ENCODE results near the gene GABBR1.
A peak's percentile ranks its signal among the peaks of the same experiment; 100 is the strongest.

GABBR1 gene

GRCh38 chr6:29554764-29555163, 78.2 kb downstream of the GABBR1 start:
- peaks cover 12% of the 10 kb centered on the region for H3K4me1 ChIP-seq (ENCODE audit: control insufficient read depth, insufficient read depth, low read length)
- ChIA-PET POLR2A (no interaction called here), CTCF (interaction anchor here (0.7 kb wide), 1 partner anchor 95 kb away, joined by 3 read pairs; no protein-coding TSS in a partner anchor)
- H3K36me3 ChIP-seq (ENCODE audit: control insufficient read depth in 2 of 2, insufficient read depth in 1 of 2, low read length in 2 of 2) = no peaks in the 10 kb centered on the region
- H3K4me3 ChIP-seq (ENCODE audit: low read depth, low read length) = no peak overlapping the region
- H3K27ac ChIP-seq (ENCODE audit: extremely low read depth, low read depth, low read length) = no peak overlapping the region
- no peaks in the 10 kb centered on the region for H3K9me3 ChIP-seq (ENCODE audit: control insufficient read depth, insufficient read depth, low read depth, low read length)
- TF ChIP-seq, protein P1, sequence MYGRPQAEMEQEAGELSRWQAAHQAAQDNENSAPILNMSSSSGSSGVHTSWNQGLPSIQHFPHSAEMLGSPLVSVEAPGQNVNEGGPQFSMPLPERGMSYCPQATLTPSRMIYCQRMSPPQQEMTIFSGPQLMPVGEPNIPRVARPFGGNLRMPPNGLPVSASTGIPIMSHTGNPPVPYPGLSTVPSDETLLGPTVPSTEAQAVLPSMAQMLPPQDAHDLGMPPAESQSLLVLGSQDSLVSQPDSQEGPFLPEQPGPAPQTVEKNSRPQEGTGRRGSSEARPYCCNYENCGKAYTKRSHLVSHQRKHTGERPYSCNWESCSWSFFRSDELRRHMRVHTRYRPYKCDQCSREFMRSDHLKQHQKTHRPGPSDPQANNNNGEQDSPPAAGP (tag by site-specific recombination; IDR thresholded peaks at IDR 0.05) = no peak
- TF ChIP-seq KLF7 (tag by site-specific recombination; IDR thresholded peaks at IDR 0.05; ENCODE audit: borderline replicate concordance) = no peak
- TF ChIP-seq, protein P2, sequence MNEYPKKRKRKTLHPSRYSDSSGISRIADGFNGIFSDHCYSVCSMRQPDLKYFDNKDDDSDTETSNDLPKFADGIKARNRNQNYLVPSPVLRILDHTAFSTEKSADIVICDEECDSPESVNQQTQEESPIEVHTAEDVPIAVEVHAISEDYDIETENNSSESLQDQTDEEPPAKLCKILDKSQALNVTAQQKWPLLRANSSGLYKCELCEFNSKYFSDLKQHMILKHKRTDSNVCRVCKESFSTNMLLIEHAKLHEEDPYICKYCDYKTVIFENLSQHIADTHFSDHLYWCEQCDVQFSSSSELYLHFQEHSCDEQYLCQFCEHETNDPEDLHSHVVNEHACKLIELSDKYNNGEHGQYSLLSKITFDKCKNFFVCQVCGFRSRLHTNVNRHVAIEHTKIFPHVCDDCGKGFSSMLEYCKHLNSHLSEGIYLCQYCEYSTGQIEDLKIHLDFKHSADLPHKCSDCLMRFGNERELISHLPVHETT (tag by site-specific recombination; IDR thresholded peaks at IDR 0.05) = no peak
- no peak for TF ChIP-seq SP2 (tag by site-specific recombination; IDR thresholded peaks at IDR 0.05)

GRCh38 chr6:29553268-29554057, 79.5 kb downstream of the GABBR1 start:
- ChIA-PET CTCF (interaction anchor here (0.6 kb wide), 2 partner anchors 56 to 122 kb away, joined by 3 to 4 read pairs; no protein-coding TSS in a partner anchor), POLR2A (no interaction called here)
- Histone ChIP-seq H3K4me3 (ENCODE audit: low read depth, low read length) (peak overlapping the region; percentile 44), H3K4me1 (ENCODE audit: control insufficient read depth, insufficient read depth, low read length) (peaks cover 12% of the 10 kb centered on the region), H3K27ac (ENCODE audit: extremely low read depth, low read depth, low read length) (peak overlapping the region; percentile 3; the same call in 1 of the 2 replicates), H3K9me3 (ENCODE audit: control insufficient read depth, insufficient read depth, low read depth, low read length) (no peaks in the 10 kb centered on the region), H3K36me3 (ENCODE audit: control insufficient read depth in 2 of 2, insufficient read depth in 1 of 2, low read length in 2 of 2) (no peaks in the 10 kb centered on the region)
- TF ChIP-seq, protein P3, sequence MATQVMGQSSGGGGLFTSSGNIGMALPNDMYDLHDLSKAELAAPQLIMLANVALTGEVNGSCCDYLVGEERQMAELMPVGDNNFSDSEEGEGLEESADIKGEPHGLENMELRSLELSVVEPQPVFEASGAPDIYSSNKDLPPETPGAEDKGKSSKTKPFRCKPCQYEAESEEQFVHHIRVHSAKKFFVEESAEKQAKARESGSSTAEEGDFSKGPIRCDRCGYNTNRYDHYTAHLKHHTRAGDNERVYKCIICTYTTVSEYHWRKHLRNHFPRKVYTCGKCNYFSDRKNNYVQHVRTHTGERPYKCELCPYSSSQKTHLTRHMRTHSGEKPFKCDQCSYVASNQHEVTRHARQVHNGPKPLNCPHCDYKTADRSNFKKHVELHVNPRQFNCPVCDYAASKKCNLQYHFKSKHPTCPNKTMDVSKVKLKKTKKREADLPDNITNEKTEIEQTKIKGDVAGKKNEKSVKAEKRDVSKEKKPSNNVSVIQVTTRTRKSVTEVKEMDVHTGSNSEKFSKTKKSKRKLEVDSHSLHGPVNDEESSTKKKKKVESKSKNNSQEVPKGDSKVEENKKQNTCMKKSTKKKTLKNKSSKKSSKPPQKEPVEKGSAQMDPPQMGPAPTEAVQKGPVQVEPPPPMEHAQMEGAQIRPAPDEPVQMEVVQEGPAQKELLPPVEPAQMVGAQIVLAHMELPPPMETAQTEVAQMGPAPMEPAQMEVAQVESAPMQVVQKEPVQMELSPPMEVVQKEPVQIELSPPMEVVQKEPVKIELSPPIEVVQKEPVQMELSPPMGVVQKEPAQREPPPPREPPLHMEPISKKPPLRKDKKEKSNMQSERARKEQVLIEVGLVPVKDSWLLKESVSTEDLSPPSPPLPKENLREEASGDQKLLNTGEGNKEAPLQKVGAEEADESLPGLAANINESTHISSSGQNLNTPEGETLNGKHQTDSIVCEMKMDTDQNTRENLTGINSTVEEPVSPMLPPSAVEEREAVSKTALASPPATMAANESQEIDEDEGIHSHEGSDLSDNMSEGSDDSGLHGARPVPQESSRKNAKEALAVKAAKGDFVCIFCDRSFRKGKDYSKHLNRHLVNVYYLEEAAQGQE (tag by site-specific recombination; IDR thresholded peaks at IDR 0.05) = peak; percentile 91
- TF ChIP-seq SP7 (tag by site-specific recombination; IDR thresholded peaks at IDR 0.05) = no peak; the same call in 1 of the 2 replicates
- TF ChIP-seq ZNF239 (tag by site-specific recombination; IDR thresholded peaks at IDR 0.05) = no peak
- peak; percentile 71 for TF ChIP-seq ZFHX2 (tag by site-specific recombination; conservative IDR thresholded peaks at IDR 0.05)
- no peak for TF ChIP-seq ZNF175 (tag by site-specific recombination; IDR thresholded peaks at IDR 0.05)
- TF ChIP-seq GLIS2 (tag by site-specific recombination; IDR thresholded peaks at IDR 0.05) = no peak
- peak; percentile 93 for TF ChIP-seq ZIC2 (tag by site-specific recombination; IDR thresholded peaks at IDR 0.05)
- TF ChIP-seq, protein P4, sequence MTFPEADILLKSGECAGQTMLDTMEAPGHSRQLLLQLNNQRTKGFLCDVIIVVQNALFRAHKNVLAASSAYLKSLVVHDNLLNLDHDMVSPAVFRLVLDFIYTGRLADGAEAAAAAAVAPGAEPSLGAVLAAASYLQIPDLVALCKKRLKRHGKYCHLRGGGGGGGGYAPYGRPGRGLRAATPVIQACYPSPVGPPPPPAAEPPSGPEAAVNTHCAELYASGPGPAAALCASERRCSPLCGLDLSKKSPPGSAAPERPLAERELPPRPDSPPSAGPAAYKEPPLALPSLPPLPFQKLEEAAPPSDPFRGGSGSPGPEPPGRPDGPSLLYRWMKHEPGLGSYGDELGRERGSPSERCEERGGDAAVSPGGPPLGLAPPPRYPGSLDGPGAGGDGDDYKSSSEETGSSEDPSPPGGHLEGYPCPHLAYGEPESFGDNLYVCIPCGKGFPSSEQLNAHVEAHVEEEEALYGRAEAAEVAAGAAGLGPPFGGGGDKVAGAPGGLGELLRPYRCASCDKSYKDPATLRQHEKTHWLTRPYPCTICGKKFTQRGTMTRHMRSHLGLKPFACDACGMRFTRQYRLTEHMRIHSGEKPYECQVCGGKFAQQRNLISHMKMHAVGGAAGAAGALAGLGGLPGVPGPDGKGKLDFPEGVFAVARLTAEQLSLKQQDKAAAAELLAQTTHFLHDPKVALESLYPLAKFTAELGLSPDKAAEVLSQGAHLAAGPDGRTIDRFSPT (tag by site-specific recombination; IDR thresholded peaks at IDR 0.05) = peak; percentile 43; the same call in 1 of the 2 replicates
- peak; percentile 61 for TF ChIP-seq ZFP69B (tag by site-specific recombination; IDR thresholded peaks at IDR 0.05)
- 0 out of 2 replicates have a peak, but pooled peaks have one; percentile 23 for TF ChIP-seq ZNF561 (tag by site-specific recombination; IDR thresholded peaks at IDR 0.05; ENCODE audit: borderline replicate concordance)
- TF ChIP-seq ZNF449 (tag by site-specific recombination; IDR thresholded peaks at IDR 0.05) = peak; percentile 77
- peak; percentile 96 for TF ChIP-seq ZBTB26 (tag by site-specific recombination; optimal IDR thresholded peaks at IDR 0.05)
- TF ChIP-seq ZNF777 (tag by site-specific recombination; IDR thresholded peaks at IDR 0.05; ENCODE audit: borderline replicate concordance) = peak; percentile 61
- TF ChIP-seq ZNF121 (tag by site-specific recombination; IDR thresholded peaks at IDR 0.05) = peak; percentile 20; the same call in 1 of the 2 replicates
- TF ChIP-seq OSR2 (tag by site-specific recombination; IDR thresholded peaks at IDR 0.05) = 0 out of 2 replicates have a peak, but pooled peaks have one; percentile 11
- 0 out of 2 replicates have a peak, but pooled peaks have one; percentile 35 for TF ChIP-seq GLIS1 (tag by site-specific recombination; IDR thresholded peaks at IDR 0.05)

Measured in HEK293 (cell line).